Stomach (tissue), 9 donors: ENCODE measurements around the gene FLAD1. TPM values are rescaled to one million over a fixed set of nuclear protein-coding genes. Genes with fewer than 3 reads are reported as not detected.

ENCODE experiments used
- DNase-seq, 2 donors: peaks; one replicate each; pipeline versions ENCODE4 v3.0.0 to v3.0.0-alpha.2; 2013 to 2019
- H3K27ac ChIP-seq, 5 donors: fragments of 200-600 bp in 4 of 5; sonication (generic) in 4 of 5; one replicate each; pipeline ENCODE4 v1.5.1; 2013 to 2019; ENCODE audit warnings: mild to moderate bottlenecking in 1 of 5, moderate library complexity in 1 of 5
- H3K27me3 ChIP-seq, 3 donors: fragments of 200-600 bp; sonication (generic); one replicate each; pipeline ENCODE4 v1.5.1; 2017 to 2019; ENCODE audit warnings: mixed run types in 1 of 3
- H3K36me3 ChIP-seq, 4 donors: fragments of 200-600 bp; sonication (generic); 1 replicate in 3 of 4; 2 replicates in 1 of 4; pipeline ENCODE4 v1.5.1; 2016 to 2019
- H3K4me1 ChIP-seq, 4 donors: fragments of 200-600 bp; sonication (generic); one replicate each; pipeline ENCODE4 v1.5.1; 2016 to 2019
- H3K4me3 ChIP-seq, 4 donors: fragments of 200-600 bp; sonication (generic) in 3 of 4; one replicate each; pipeline ENCODE4 v1.5.1; 2016 to 2019; ENCODE audit warnings: mild to moderate bottlenecking in 1 of 4
- H3K9me3 ChIP-seq, 4 donors: fragments of 200-600 bp; sonication (generic); one replicate each; pipeline ENCODE4 v1.5.1; 2016 to 2019
- CTCF ChIP-seq, 7 experiments: fragments of 450-650 bp in 4 of 7; fragments of 200-600 bp in 3 of 7; sonication (generic) in 3 of 7; IDR thresholded peaks; one replicate each; pipeline ENCODE4 v1.5.1; 2016 to 2019; ENCODE audit warnings: antibody characterized with exemption in 7 of 7, control low read depth in 2 of 7, mild to moderate bottlenecking in 1 of 7
- EP300 ChIP-seq: sonication (generic); formaldehyde crosslinking; IDR thresholded peaks from one replicate; pipeline ENCODE4 v1.6.1; 2017; ENCODE audit warnings: antibody characterized with exemption
- POLR2A ChIP-seq, 4 donors: fragments of 450-650 bp; IDR thresholded peaks; one replicate each; pipeline ENCODE4 v1.6.1; 2016; ENCODE audit warnings: antibody characterized with exemption in 4 of 4, control low read depth in 2 of 4, mild to moderate bottlenecking in 1 of 4, moderate library complexity in 1 of 4
- POLR2AphosphoS5 ChIP-seq, 3 donors: sonication (generic); formaldehyde crosslinking; IDR thresholded peaks; one replicate each; pipeline ENCODE4 v1.6.1; 2016; ENCODE audit warnings: antibody characterized with exemption in 3 of 3
- WGBS, 5 donors: extraction: QIAGEN DNeasy Blood & Tissue Kit in 3 of 5; methylation state at CpG; one replicate each; pipeline versions ENCODE4 v1.1.5 to v1.1.7; 2013 to 2018; 5-methylcytosine and 5-hydroxymethylcytosine counted together
- intact Hi-C: fragments of 100-400 bp; cut with DNase I; formaldehyde crosslinking; loops from one replicate; pipeline ENCODE4 v1.15.1; 2023; ENCODE audit warnings: low total_unique reads
- polyA plus RNA-seq, 3 donors: library from polyadenylated mRNA; stranded (reverse); fragments of 200-250 nt; gene quantifications; one replicate each; pipeline ENCODE4 v1.2.3, GENCODE V29; 2013
- total RNA-seq, 5 donors: library from RNA; depleted of rRNA; stranded (reverse); fragments of >200 nt; gene quantifications; one replicate each; pipeline versions ENCODE4 v1.1.0 to v1.2.3, GENCODE V29; 2014 to 2016
- donor health status: healthy with polysubstance abuse.
- donor health status: Bipolar disorder and iron deficiency.
- donor health status: healthy.

FLAD1 gene
- total and polyA plus RNA-seq, 8 donors, result 14.1 to 76.5 (median 42.1) TPM

- H3K36me3 ChIP-seq, result peaks cover 0 to 9% (median 0%) of the 10 kb centered on the region in 4 donors
- peaks cover 8 to 27% (median 18%) of the 10 kb centered on the region in 4 donors for H3K4me1 ChIP-seq
- no peaks in the 10 kb centered on the region for H3K27me3 ChIP-seq
- intact Hi-C loops, result no loop called here
- no peak overlapping the region for H3K27ac ChIP-seq
- H3K9me3 ChIP-seq, result no peaks in the 10 kb centered on the region
- no peak for TF ChIP-seq EP300
- TF ChIP-seq POLR2AphosphoS5 (IDR thresholded peaks at IDR 0.05), result no peak
- TF ChIP-seq CTCF (IDR thresholded peaks at IDR 0.05), result no peak
- TF ChIP-seq POLR2A (IDR thresholded peaks at IDR 0.05), result no peak
- H3K4me3 ChIP-seq, result no peak overlapping the region
- no peak for DNase-seq
- WGBS, 5 donors, result 81 to 87% (median 83%) methylated on average over 8 of the region's 8 CpGs
Observed at GRCh38 chr1:155022136-155022926, 39.2 kb downstream of the FLAD1 start.

GRCh38 chr1:155022927-155023236 is 39.7 kb downstream of the FLAD1 start:
- Histone ChIP-seq H3K27ac (no peak overlapping the region), H3K36me3 (peaks cover 0 to 9% (median 0%) of the 10 kb centered on the region in 4 donors), H3K4me1 (peaks cover 5 to 23% (median 12%) of the 10 kb centered on the region in 4 donors), H3K4me3 (no peak overlapping the region), H3K27me3 (no peaks in the 10 kb centered on the region), H3K9me3 (no peaks in the 10 kb centered on the region)
- WGBS, 5 donors, result 30 to 56% (median 35%) methylated on average over 4 of the region's 4 CpGs
- intact Hi-C loops, result no loop called here
- TF ChIP-seq POLR2AphosphoS5 (IDR thresholded peaks at IDR 0.05) (no peak), POLR2A (IDR thresholded peaks at IDR 0.05) (no peak), CTCF (IDR thresholded peaks at IDR 0.05) (no peak), EP300 (no peak)
- peak; percentile 33 to 68 for DNase-seq

- Histone ChIP-seq H3K36me3 (peaks cover 0 to 5% (median 0%) of the 10 kb centered on the region in 4 donors), H3K27me3 (no peaks in the 10 kb centered on the region), H3K27ac (no peak overlapping the region), H3K9me3 (no peaks in the 10 kb centered on the region), H3K4me1 (peaks cover 0 to 15% (median 5%) of the 10 kb centered on the region in 4 donors), H3K4me3 (no peak overlapping the region)
- TF ChIP-seq CTCF (IDR thresholded peaks at IDR 0.05), result no peak
- TF ChIP-seq POLR2A (IDR thresholded peaks at IDR 0.05), result no peak
- no peak for TF ChIP-seq EP300
- no peak for TF ChIP-seq POLR2AphosphoS5 (IDR thresholded peaks at IDR 0.05)
- intact Hi-C loops, result no loop called here
- no peak for DNase-seq
- 74 to 87% (median 77%) methylated on average over 5 of the region's 5 CpGs for WGBS, 5 donors
Observed at GRCh38 chr1:155023627-155024026, 40.5 kb downstream of the FLAD1 start.

GRCh38 chr1:155024315-155024714 is 41.2 kb downstream of the FLAD1 start:
- intact Hi-C loops, result no loop called here

GRCh38 chr1:155026154-155026553 is 43.0 kb downstream of the FLAD1 start:
- H3K9me3 ChIP-seq, result no peaks in the 10 kb centered on the region
- intact Hi-C loops, result no loop called here
- peaks cover 0 to 8% (median 2%) of the 10 kb centered on the region in 4 donors for H3K4me1 ChIP-seq
- no peaks in the 10 kb centered on the region for H3K27me3 ChIP-seq
- WGBS, 5 donors, result 57 to 66% (median 64%) methylated on average over 2 to 9 of the region's 9 CpGs
- H3K27ac ChIP-seq, result no peak overlapping the region
- no peak for DNase-seq
- no peak overlapping the region for H3K4me3 ChIP-seq
- no peaks in the 10 kb centered on the region for H3K36me3 ChIP-seq
- TF ChIP-seq EP300 (no peak), POLR2A (IDR thresholded peaks at IDR 0.05) (no peak), CTCF (IDR thresholded peaks at IDR 0.05) (no peak), POLR2AphosphoS5 (IDR thresholded peaks at IDR 0.05) (no peak)

More at GRCh38 chr1:155024315-155024714, 41.2 kb downstream of the FLAD1 start:
- WGBS, 5 donors, result 90 to 94% (median 92%) methylated on average over 9 of the region's 9 CpGs
- H3K27ac ChIP-seq, result no peak overlapping the region
- H3K4me3 ChIP-seq, result no peak overlapping the region
- no peaks in the 10 kb centered on the region for H3K9me3 ChIP-seq
- H3K27me3 ChIP-seq, result no peaks in the 10 kb centered on the region
- H3K36me3 ChIP-seq, result no peaks in the 10 kb centered on the region
- DNase-seq, result no peak
- TF ChIP-seq EP300, result no peak
- peaks cover 0 to 9% (median 2%) of the 10 kb centered on the region in 4 donors for H3K4me1 ChIP-seq
